Measurements from ENCODE around the gene EXOSC2. TPM values are rescaled to one million over a fixed set of nuclear protein-coding genes. Genes with fewer than 3 reads are reported as not detected.

The EXOSC2 gene
- total RNA-seq, 1 experiment from 2014 or later = 71.5 TPM

- Histone ChIP-seq H3K36me3 (ENCODE audit: control insufficient read depth in 1 of 2, insufficient read depth in 2 of 2, low read length in 2 of 2) (no peaks in the 10 kb centered on the region), H3K4me2 (ENCODE audit: low read length) (no peak overlapping the region), H2AFZ (ENCODE audit: low read depth, low read length, poor library complexity, severe bottlenecking) (no peak overlapping the region), H3K9me3 (ENCODE audit: control insufficient read depth in 1 of 2, insufficient read depth in 1 of 2, low read depth in 1 of 2, low read length in 2 of 2) (no peaks in the 10 kb centered on the region), H3K4me1 (ENCODE audit: control insufficient read depth in 1 of 2, insufficient read depth in 2 of 2, low read length in 2 of 2) (peaks cover 13 to 24% of the 10 kb centered on the region in 2 experiments), H3K9ac (ENCODE audit: low read length) (no peak overlapping the region), H3K4me3 (replicated peaks in 1 of 2; ENCODE audit: low read depth in 1 of 2, low read length in 2 of 2) (no peak overlapping the region), H3K27me3 (ENCODE audit: insufficient read depth, low read length) (no peaks in the 10 kb centered on the region), H3K9me2 (ENCODE audit: insufficient read depth) (no peaks in the 10 kb centered on the region), H3K27ac (ENCODE audit: low read depth, low read length) (no peak overlapping the region), H3K79me2 (ENCODE audit: insufficient read depth, low read length) (peaks cover 61% of the 10 kb centered on the region), H4K20me1 (ENCODE audit: insufficient read depth) (0 out of 2 replicates have a peak, but pooled peaks cover 4% of the 10 kb centered on the region)
- ChIA-PET CTCF (no interaction called here), RAD21 (ENCODE audit: low non-redundant PET in 1 of 2, low total read pairs in 2 of 2, uncharacterized antibody in 2 of 2, unreplicated experiment in 2 of 2) (no interaction called here), POLR2A (no interaction called here)
- intact Hi-C loops (cut with micrococcal nuclease) = no loop called here
- ATAC-seq = no peak
- TF ChIP-seq EZH2 (IDR thresholded peaks at IDR 0.05) (no peak), CTCF (IDR thresholded peaks at IDR 0.05 in 2 of 3, conservative IDR thresholded peaks at IDR 0.05 in 1 of 3; ENCODE audit: borderline replicate concordance in 1 of 3, insufficient read depth in 1 of 3, low read depth in 2 of 3, low read length in 2 of 3) (no peak), SRF (IDR thresholded peaks at IDR 0.05; ENCODE audit: low read depth) (no peak), EGR1 (IDR thresholded peaks at IDR 0.05; ENCODE audit: low read depth) (no peak), JUND (IDR thresholded peaks at IDR 0.05) (no peak), MAX (IDR thresholded peaks at IDR 0.05) (no peak), RAD21 (IDR thresholded peaks at IDR 0.05; ENCODE audit: low read depth) (no peak), POLR2AphosphoS5 (IDR thresholded peaks at IDR 0.05; ENCODE audit: low read depth, low read length) (no peak), EZH2phosphoT487 (IDR thresholded peaks at IDR 0.05; ENCODE audit: borderline replicate concordance) (no peak), SIN3A (IDR thresholded peaks at IDR 0.05; ENCODE audit: low read depth) (no peak), ZNF274 (IDR thresholded peaks at IDR 0.05; ENCODE audit: low read depth, low read length) (no peak), TCF7L2 (IDR thresholded peaks at IDR 0.05; ENCODE audit: borderline replicate concordance, extremely low read depth, insufficient read depth, insufficient read length) (no peak), ZFX (IDR thresholded peaks at IDR 0.05) (no peak), REST (IDR thresholded peaks at IDR 0.05; ENCODE audit: low read depth) (no peak), CEBPB (IDR thresholded peaks at IDR 0.05; ENCODE audit: low read depth) (no peak), POLR2A (IDR thresholded peaks at IDR 0.05; ENCODE audit: borderline replicate concordance, extremely low read depth, insufficient read depth, insufficient read length) (no peak)
- BruUV-seq (replicated peaks) = no TSS peak
- DNase-seq (ENCODE audit: low read depth, low spot score) = no peak
These were observed 46.8 kb downstream of the EXOSC2 start for GRCh38 chr9:130740218-130741023.
